GM21526 (cell line): ENCODE data around the gene PPP1R2C.

Source experiments
- ATAC-seq: cut with Tn5 transposase; IDR thresholded peaks from one replicate; pipeline ENCODE4 v1.9.1; 2021; ENCODE audit warnings: moderate library complexity; ENCODE audit not compliant: unreplicated experiment, low FRiP score

The PPP1R2C gene

GRCh38 chrX:42778096-42778495 lies at the start of gene PPP1R2C:
Gene PPP1R2C (minus strand): TSS chrX:42778163. CDS start chrX:42778079, 84 bp downstream.
- ATAC-seq, result no peak

- no peak for ATAC-seq
Measured at GRCh38 chrX:42825201-42825600, 47.2 kb upstream of the PPP1R2C start.

- ATAC-seq, result no peak
Measured at GRCh38 chrX:42824541-42824940, 46.6 kb upstream of the PPP1R2C start.

- no peak for ATAC-seq
Measured at GRCh38 chrX:42823443-42823842, 45.5 kb upstream of the PPP1R2C start.

- ATAC-seq, result no peak
Measured at GRCh38 chrX:42821803-42822443, 44.0 kb upstream of the PPP1R2C start.

- ATAC-seq, result no peak
Measured at GRCh38 chrX:42818151-42818921, 40.4 kb upstream of the PPP1R2C start.

GRCh38 chrX:42809569-42809968 lies 31.6 kb upstream of the PPP1R2C start:
- ATAC-seq, result no peak

GRCh38 chrX:42807393-42807792 lies 29.4 kb upstream of the PPP1R2C start:
- no peak for ATAC-seq

- ATAC-seq, result no peak
Measured at GRCh38 chrX:42804524-42804923, 26.6 kb upstream of the PPP1R2C start.

- ATAC-seq, result no peak
Measured at GRCh38 chrX:42803320-42803719, 25.4 kb upstream of the PPP1R2C start.

GRCh38 chrX:42797651-42798269 lies 19.8 kb upstream of the PPP1R2C start:
- ATAC-seq, result no peak

- ATAC-seq, result no peak
Measured at GRCh38 chrX:42783451-42783850, 5.5 kb upstream of the PPP1R2C start.

GRCh38 chrX:42776195-42776594 lies 1.8 kb downstream of the PPP1R2C start:
- no peak for ATAC-seq

GRCh38 chrX:42772874-42773273 lies 5.1 kb downstream of the PPP1R2C start:
- peak; percentile 53 for ATAC-seq

- no peak for ATAC-seq
Measured at GRCh38 chrX:42771506-42772335, 6.2 kb downstream of the PPP1R2C start.

GRCh38 chrX:42770566-42770965 lies 7.4 kb downstream of the PPP1R2C start:
- ATAC-seq, result no peak

GRCh38 chrX:42759881-42760280 lies 18.1 kb downstream of the PPP1R2C start:
- ATAC-seq, result no peak

- no peak for ATAC-seq
Measured at GRCh38 chrX:42755815-42756214, 22.1 kb downstream of the PPP1R2C start.

- ATAC-seq, result no peak
Measured at GRCh38 chrX:42754603-42755002, 23.4 kb downstream of the PPP1R2C start.

GRCh38 chrX:42754115-42754514 lies 23.8 kb downstream of the PPP1R2C start:
- ATAC-seq, result no peak

- no peak for ATAC-seq
Measured at GRCh38 chrX:42752730-42753129, 25.2 kb downstream of the PPP1R2C start.
